HAP-1 (cell line): ENCODE results near the gene SIGLEC5.
A peak's percentile ranks its signal among the peaks of the same experiment; 100 is the strongest.

ENCODE experiments used
- DNase-seq, 2 experiments: peaks; one replicate each; pipeline ENCODE4 v3.0.0-alpha.2; 2016 to 2020; ENCODE audit warnings: low spot score in 2 of 2
- H3K27me3 ChIP-seq: fragments of 250-450 bp; sonication (Bioruptor Pico); 2 replicates; pipeline ENCODE4 v1.5.1; 2020; ENCODE audit warnings: low read depth, mild to moderate bottlenecking, moderate library complexity
- H3K36me3 ChIP-seq: fragments of 250-450 bp; sonication (Bioruptor Pico); replicated peaks from 2 replicates; pipeline ENCODE4 v1.5.1; 2020; ENCODE audit warnings: mild to moderate bottlenecking
- H3K4me1 ChIP-seq: fragments of 250-450 bp; sonication (Bioruptor Pico); 2 replicates; pipeline ENCODE4 v1.5.1; 2020; ENCODE audit warnings: mild to moderate bottlenecking
- H3K4me3 ChIP-seq: fragments of 250-450 bp; sonication (Bioruptor Pico); 2 replicates; pipeline ENCODE4 v1.5.1; 2020; ENCODE audit warnings: mild to moderate bottlenecking, moderate library complexity
- H3K9me3 ChIP-seq: fragments of 250-450 bp; sonication (Bioruptor Pico); 2 replicates; pipeline ENCODE4 v1.5.1; 2020; ENCODE audit warnings: mild to moderate bottlenecking, moderate library complexity
- in situ Hi-C: fragments of 300-500 bp; cut with MboI; formaldehyde crosslinking; loops from 3 replicates; pipeline ENCODE4 v1.14.3; 2020; ENCODE audit warnings: low sequenced_read_pairs, inconsistent platforms, mixed read lengths

The SIGLEC5 gene

GRCh38 chr19:51607920-51608562, 22.2 kb downstream of the SIGLEC5 start:
- DNase-seq, result peak; percentile 50 to 92
- in situ Hi-C loops, result no loop called here
- Histone ChIP-seq H3K4me3 (no peak overlapping the region), H3K4me1 (no peaks in the 10 kb centered on the region), H3K9me3 (no peaks in the 10 kb centered on the region), H3K27me3 (no peaks in the 10 kb centered on the region), H3K36me3 (no peaks in the 10 kb centered on the region)

- Histone ChIP-seq H3K4me3 (no peak overlapping the region), H3K4me1 (no peaks in the 10 kb centered on the region), H3K9me3 (no peaks in the 10 kb centered on the region), H3K36me3 (no peaks in the 10 kb centered on the region), H3K27me3 (no peaks in the 10 kb centered on the region)
- in situ Hi-C loops, result no loop called here
- DNase-seq, result no peak
Observed at GRCh38 chr19:51607077-51607476, 23.1 kb downstream of the SIGLEC5 start.

- no peaks in the 10 kb centered on the region for H3K36me3 ChIP-seq
- no peaks in the 10 kb centered on the region for H3K27me3 ChIP-seq
- no peak overlapping the region for H3K4me3 ChIP-seq
- H3K4me1 ChIP-seq, result no peaks in the 10 kb centered on the region
- DNase-seq, result no peak
- no peaks in the 10 kb centered on the region for H3K9me3 ChIP-seq
- in situ Hi-C loops, result no loop called here
Observed at GRCh38 chr19:51602189-51602854, 27.9 kb downstream of the SIGLEC5 start.

GRCh38 chr19:51600940-51601580, 29.1 kb downstream of the SIGLEC5 start:
- in situ Hi-C loops, result no loop called here
- no peak for DNase-seq
- Histone ChIP-seq H3K27me3 (no peaks in the 10 kb centered on the region), H3K9me3 (no peaks in the 10 kb centered on the region), H3K4me3 (no peak overlapping the region), H3K4me1 (no peaks in the 10 kb centered on the region), H3K36me3 (no peaks in the 10 kb centered on the region)

GRCh38 chr19:51599084-51599483, 31.1 kb downstream of the SIGLEC5 start:
- H3K9me3 ChIP-seq, result no peaks in the 10 kb centered on the region
- H3K4me3 ChIP-seq, result no peak overlapping the region
- no peak for DNase-seq
- no peaks in the 10 kb centered on the region for H3K27me3 ChIP-seq
- no peaks in the 10 kb centered on the region for H3K4me1 ChIP-seq
- in situ Hi-C loops, result no loop called here
- H3K36me3 ChIP-seq, result no peaks in the 10 kb centered on the region

- in situ Hi-C loops, result no loop called here
- Histone ChIP-seq H3K36me3 (no peaks in the 10 kb centered on the region), H3K4me1 (peaks cover 4% of the 10 kb centered on the region; the same call in 1 of the 2 replicates), H3K4me3 (no peak overlapping the region), H3K27me3 (no peaks in the 10 kb centered on the region), H3K9me3 (no peaks in the 10 kb centered on the region)
- DNase-seq, result no peak
Observed at GRCh38 chr19:51598159-51598915, 31.9 kb downstream of the SIGLEC5 start.

- in situ Hi-C loops, result no loop called here
- peaks cover 4% of the 10 kb centered on the region; the same call in 1 of the 2 replicates for H3K4me1 ChIP-seq
- no peaks in the 10 kb centered on the region for H3K9me3 ChIP-seq
- H3K36me3 ChIP-seq, result no peaks in the 10 kb centered on the region
- no peaks in the 10 kb centered on the region for H3K27me3 ChIP-seq
- no peak for DNase-seq
- no peak overlapping the region for H3K4me3 ChIP-seq
Observed at GRCh38 chr19:51595190-51596175, 34.7 kb downstream of the SIGLEC5 start.

- H3K36me3 ChIP-seq, result no peaks in the 10 kb centered on the region
- DNase-seq, result no peak
- no peaks in the 10 kb centered on the region for H3K9me3 ChIP-seq
- no peaks in the 10 kb centered on the region for H3K27me3 ChIP-seq
- peak overlapping the region; percentile 35 for H3K4me3 ChIP-seq
- H3K4me1 ChIP-seq, result peaks cover 4% of the 10 kb centered on the region; the same call in 1 of the 2 replicates
- in situ Hi-C loops, result no loop called here
Observed at GRCh38 chr19:51594774-51595109, 35.5 kb downstream of the SIGLEC5 start.

- Histone ChIP-seq H3K4me3 (peak overlapping the region; percentile 35), H3K4me1 (peaks cover 4% of the 10 kb centered on the region; the same call in 1 of the 2 replicates), H3K36me3 (no peaks in the 10 kb centered on the region), H3K27me3 (no peaks in the 10 kb centered on the region), H3K9me3 (no peaks in the 10 kb centered on the region)
- DNase-seq, result peak; percentile 89 to 95
- in situ Hi-C loops, result no loop called here
Observed at GRCh38 chr19:51593969-51594773, 36.0 kb downstream of the SIGLEC5 start.

GRCh38 chr19:51593138-51593890, 36.9 kb downstream of the SIGLEC5 start:
- peaks cover 4% of the 10 kb centered on the region; the same call in 1 of the 2 replicates for H3K4me1 ChIP-seq
- H3K27me3 ChIP-seq, result no peaks in the 10 kb centered on the region
- peak overlapping the region; percentile 35 for H3K4me3 ChIP-seq
- H3K36me3 ChIP-seq, result no peaks in the 10 kb centered on the region
- peaks cover under 1% of the 10 kb centered on the region; the same call in 1 of the 2 replicates for H3K9me3 ChIP-seq
- DNase-seq, result no peak
- in situ Hi-C loops, result no loop called here

- no peaks in the 10 kb centered on the region for H3K36me3 ChIP-seq
- no peak overlapping the region for H3K4me3 ChIP-seq
- H3K9me3 ChIP-seq, result peaks cover 4% of the 10 kb centered on the region; the same call in 1 of the 2 replicates
- no peaks in the 10 kb centered on the region for H3K27me3 ChIP-seq
- no peak for DNase-seq
- peaks cover 4% of the 10 kb centered on the region; the same call in 1 of the 2 replicates for H3K4me1 ChIP-seq
- in situ Hi-C loops, result no loop called here
Observed at GRCh38 chr19:51592521-51592920, 37.7 kb downstream of the SIGLEC5 start.

- Histone ChIP-seq H3K4me1 (peaks cover 4% of the 10 kb centered on the region; the same call in 1 of the 2 replicates), H3K36me3 (peaks cover 14% of the 10 kb centered on the region), H3K4me3 (no peak overlapping the region), H3K9me3 (peaks cover 4% of the 10 kb centered on the region; the same call in 1 of the 2 replicates), H3K27me3 (no peaks in the 10 kb centered on the region)
- DNase-seq, result no peak
- in situ Hi-C loops, result no loop called here
Observed at GRCh38 chr19:51590441-51590840, 39.8 kb downstream of the SIGLEC5 start.
